Measurements from ENCODE around the gene ADAM21. TPM values are rescaled to one million over a fixed set of nuclear protein-coding genes. Genes with fewer than 3 reads are reported as not detected.
A peak's percentile ranks its signal among the peaks of the same experiment; 100 is the strongest.
"Not testable (repeated sequence)": the region's sequence is repeated elsewhere in the genome, so short reads cannot be mapped to it uniquely, and the experiment has no call there.

ADAM21 gene
- 0.18 TPM for polyA plus RNA-seq

DNA sequence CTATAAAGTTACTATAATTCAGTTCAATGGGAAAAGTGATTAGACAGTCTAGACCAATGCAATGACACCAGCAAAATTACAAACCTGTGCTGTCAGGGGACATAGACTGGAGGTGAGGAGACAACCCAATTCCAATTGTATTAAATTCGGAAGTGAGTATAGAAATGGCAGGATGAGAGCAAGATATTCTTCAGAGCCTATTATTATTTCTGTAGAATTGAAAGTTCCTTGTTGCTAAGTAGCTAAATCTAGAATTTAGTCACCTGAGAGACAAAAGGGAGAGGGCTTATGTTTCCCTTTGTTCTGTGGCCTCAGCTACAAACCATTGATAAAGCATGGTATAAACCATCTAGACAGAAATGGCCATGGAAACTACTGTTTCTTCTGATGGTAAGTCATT lies at the start of gene ADAM21:
Gene ADAM21, plus strand, starts transcription at position 301 of the 400 bp plus-strand sequence. CDS start 5,326 bp downstream, outside the sequence.
- Mint-ChIP-seq H3K36me3 (no peaks in the 10 kb centered on the region), H3K4me1 (no peaks in the 10 kb centered on the region), H3K4me3 (no peak within 1 kb of the TSS), H3K27ac (no peak within 1 kb of the TSS), H3K9me3 (peaks cover 0 to 2% (median 0%) of the 10 kb centered on the region in 3 donors), H3K27me3 (no peaks in the 10 kb centered on the region)

DNA sequence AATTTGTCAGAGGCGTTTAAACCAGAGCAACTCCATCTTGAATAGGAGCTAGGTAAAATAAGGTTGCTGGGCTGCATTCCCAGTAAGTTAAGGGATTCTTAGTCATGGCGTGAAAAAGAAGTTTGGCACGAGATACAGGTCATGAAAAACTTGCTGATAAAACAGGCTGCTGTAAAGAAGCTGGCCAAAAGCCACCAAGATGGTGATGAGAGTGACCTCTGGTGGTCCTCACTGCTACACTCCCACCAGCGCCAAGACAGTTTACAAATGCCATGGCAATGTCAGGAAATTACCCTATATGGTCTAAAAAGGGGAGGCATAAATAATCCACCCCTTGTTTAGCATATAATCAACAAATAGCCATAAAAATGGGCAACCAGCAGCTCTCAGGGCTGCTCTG lies 48.6 kb upstream of the ADAM21 start:
- not testable (repeated sequence) for H3K27me3 Mint-ChIP-seq, H3K36me3 Mint-ChIP-seq, H3K27ac Mint-ChIP-seq, H3K4me3 Mint-ChIP-seq, H3K9me3 Mint-ChIP-seq
- peaks cover 4 to 16% (median 11%) of the 10 kb centered on the region in 3 donors for H3K4me1 Mint-ChIP-seq

DNA sequence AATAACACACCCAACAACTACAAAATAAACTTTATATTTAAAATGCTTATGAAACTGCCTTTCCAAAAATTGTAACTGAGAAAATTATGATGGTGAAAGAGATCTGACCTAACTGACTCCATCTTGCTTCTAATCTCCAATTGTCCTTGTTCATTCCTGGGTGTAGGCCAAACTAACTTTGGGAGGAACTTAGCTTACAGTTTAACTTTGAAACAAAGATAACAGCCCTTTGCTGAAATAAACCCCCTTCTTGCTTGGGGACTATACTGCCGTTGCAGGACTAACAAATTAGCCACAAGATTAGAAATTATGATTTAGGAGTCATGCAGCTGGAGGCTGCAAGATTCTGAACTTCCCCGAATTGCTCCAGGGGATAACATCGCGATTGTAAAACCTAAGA lies 45.8 kb upstream of the ADAM21 start:
- Mint-ChIP-seq H3K4me3 (peak overlapping the region in 1 of 4 donors; percentile 23), H3K4me1 (peaks cover 4 to 16% (median 13%) of the 10 kb centered on the region in 3 donors)
- not testable (repeated sequence) for H3K27ac Mint-ChIP-seq, H3K36me3 Mint-ChIP-seq, H3K27me3 Mint-ChIP-seq, H3K9me3 Mint-ChIP-seq

- Mint-ChIP-seq H3K4me3 (no peak overlapping the region), H3K36me3 (peaks cover 5% of the 10 kb centered on the region), H3K27ac (peak overlapping the region in 1 of 3 donors; percentile 9), H3K9me3 (no peaks in the 10 kb centered on the region), H3K4me1 (peaks cover 4 to 22% (median 17%) of the 10 kb centered on the region in 3 donors), H3K27me3 (no peaks in the 10 kb centered on the region)
These were observed 44.4 kb upstream of the ADAM21 start for GRCh38 chr14:70407621-70408020.

DNA sequence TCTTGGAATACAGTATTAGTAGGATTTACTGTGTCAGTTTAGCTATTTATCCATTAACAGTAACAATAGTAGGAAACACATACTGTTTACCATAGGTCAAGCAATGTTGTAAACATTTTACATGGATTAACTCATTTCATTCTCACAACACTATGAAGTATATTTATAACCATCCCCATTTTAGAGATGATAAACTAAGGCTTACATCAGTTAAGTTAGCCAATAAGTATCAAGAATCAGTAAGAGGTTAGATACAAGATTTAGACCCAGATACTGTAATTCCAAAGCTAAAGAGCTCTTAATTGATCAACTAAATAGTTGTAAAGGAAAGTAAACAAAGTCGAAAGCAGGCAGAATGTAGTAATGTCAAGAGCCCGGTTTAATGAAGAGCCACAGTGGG lies 36.2 kb upstream of the ADAM21 start:
- H3K4me1 Mint-ChIP-seq, result peaks cover 17 to 27% (median 26%) of the 10 kb centered on the region in 3 donors

DNA sequence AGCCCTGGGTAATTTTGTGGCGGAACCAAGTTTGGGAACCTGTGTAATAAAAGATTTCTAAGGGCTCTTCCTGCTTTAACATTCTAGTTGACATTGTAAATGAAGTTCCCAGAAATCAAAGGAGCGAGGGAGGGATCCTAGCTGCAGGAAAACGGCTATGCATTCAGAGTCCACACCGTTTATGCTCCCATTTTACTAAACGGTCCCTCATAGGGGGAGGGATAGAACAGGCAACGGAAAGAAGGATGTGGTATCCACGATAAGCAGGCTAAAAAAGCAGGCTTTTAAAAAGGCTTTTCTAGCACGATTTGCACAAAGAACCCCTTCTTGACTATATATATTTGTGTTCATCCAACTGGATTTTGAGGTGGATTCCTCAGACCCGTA lies 35.6 kb upstream of the ADAM21 start:
- H3K27me3 Mint-ChIP-seq, result no peaks in the 10 kb centered on the region
- peaks cover 17 to 27% (median 26%) of the 10 kb centered on the region in 3 donors for H3K4me1 Mint-ChIP-seq

More for the DNA sequence above, 36.2 kb upstream of the ADAM21 start:
- no peaks in the 10 kb centered on the region for H3K9me3 Mint-ChIP-seq
- H3K36me3 Mint-ChIP-seq, result peaks cover 3% of the 10 kb centered on the region
- peak overlapping the region in 1 of 3 donors; percentile 31 for H3K27ac Mint-ChIP-seq
- no peaks in the 10 kb centered on the region for H3K27me3 Mint-ChIP-seq
- peak overlapping the region; percentile 75 to 96 (median 89) for H3K4me3 Mint-ChIP-seq

GRCh38 chr14:70416725-70417349 lies 35.1 kb upstream of the ADAM21 start, which contains the start of gene SYNJ2BP:
SYNJ2BP (minus strand) TSS chr14:70417090; CDS start chr14:70416963, 127 bp downstream.
- Mint-ChIP-seq H3K9me3 (no peaks in the 10 kb centered on the region), H3K27ac (peak within 1 kb of the TSS; percentile 34 to 99 (median 91)), H3K4me3 (peak within 1 kb of the TSS; percentile 96 to 100 (median 96)), H3K27me3 (no peaks in the 10 kb centered on the region), H3K4me1 (peaks cover 17 to 22% (median 21%) of the 10 kb centered on the region in 3 donors), H3K36me3 (peaks cover 3% of the 10 kb centered on the region)

More for the DNA sequence above, 35.6 kb upstream of the ADAM21 start:
- Mint-ChIP-seq H3K27ac (peak overlapping the region in 2 of 3 donors; percentile 91 to 99), H3K36me3 (peaks cover 3% of the 10 kb centered on the region), H3K9me3 (no peaks in the 10 kb centered on the region), H3K4me3 (peak overlapping the region; percentile 96 to 100 (median 96))

DNA sequence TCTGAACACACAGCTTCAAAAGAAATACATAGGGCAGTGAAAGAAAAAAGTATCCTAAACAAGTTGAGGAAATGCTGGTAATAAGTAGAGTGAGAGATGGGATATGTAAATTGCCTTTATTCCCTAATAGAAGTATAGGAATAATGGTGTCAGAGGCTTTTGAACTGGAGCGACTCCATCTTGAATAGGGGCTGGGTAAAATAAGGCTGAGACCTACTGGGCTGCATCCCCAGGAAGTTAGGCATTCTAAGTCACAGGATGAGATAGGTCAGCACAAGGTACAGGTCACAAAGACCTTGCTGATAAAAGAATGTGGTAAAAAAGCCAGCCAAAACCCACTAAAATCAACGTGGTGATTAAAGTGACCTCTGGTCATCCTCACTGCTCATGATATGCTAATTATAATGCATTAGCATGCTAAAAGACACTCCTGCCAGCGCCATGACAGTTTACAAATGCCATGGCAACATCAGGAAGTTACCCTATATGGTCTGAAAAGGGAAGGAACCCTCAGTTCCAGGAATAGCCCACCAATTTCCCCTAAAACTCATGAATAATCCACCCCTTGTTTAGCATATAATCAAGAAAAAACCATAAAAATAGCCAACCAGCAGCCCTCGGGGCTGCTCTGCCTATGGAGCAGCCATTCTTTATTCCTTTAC lies 32.6 kb upstream of the ADAM21 start:
- H3K9me3 Mint-ChIP-seq, H3K27ac Mint-ChIP-seq, H3K27me3 Mint-ChIP-seq, H3K36me3 Mint-ChIP-seq: not testable (repeated sequence)
- H3K4me1 Mint-ChIP-seq, result peaks cover 16 to 20% (median 17%) of the 10 kb centered on the region in 3 donors
- H3K4me3 Mint-ChIP-seq, result peak overlapping the region in 2 of 4 donors; percentile 12 to 56

- peaks cover 3% of the 10 kb centered on the region for H3K36me3 Mint-ChIP-seq
- no peaks in the 10 kb centered on the region for H3K4me1 Mint-ChIP-seq
- H3K27ac Mint-ChIP-seq, result no peak overlapping the region
- no peaks in the 10 kb centered on the region for H3K27me3 Mint-ChIP-seq
- peaks cover 0 to 2% (median 1%) of the 10 kb centered on the region in 3 donors for H3K9me3 Mint-ChIP-seq
- no peak overlapping the region for H3K4me3 Mint-ChIP-seq
These were observed 29.4 kb upstream of the ADAM21 start for GRCh38 chr14:70422538-70422937.

- Mint-ChIP-seq H3K4me1 (no peaks in the 10 kb centered on the region), H3K27me3 (no peaks in the 10 kb centered on the region), H3K36me3 (no peaks in the 10 kb centered on the region)
These were observed 26.6 kb upstream of the ADAM21 start for GRCh38 chr14:70425354-70425753.

DNA sequence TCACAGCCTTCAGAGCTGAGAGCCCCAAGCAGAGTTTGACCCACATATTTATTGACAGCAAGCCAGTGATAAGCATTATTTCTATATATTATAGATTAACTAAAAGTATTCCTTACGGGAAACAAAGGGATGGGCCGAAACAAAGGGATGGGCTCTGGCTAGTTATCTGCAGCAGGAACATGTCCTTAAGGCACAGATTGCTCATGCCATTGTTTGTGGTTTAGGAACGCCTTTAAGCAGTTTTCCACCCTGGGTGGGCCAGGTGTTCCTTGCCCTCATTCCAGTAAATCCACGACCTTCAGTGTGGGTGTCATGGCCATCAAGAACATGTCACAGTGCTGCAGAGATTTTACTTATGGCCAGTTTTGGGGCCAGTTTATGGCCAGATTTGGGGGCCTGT lies 25.4 kb upstream of the ADAM21 start:
- H3K4me3 Mint-ChIP-seq, H3K4me1 Mint-ChIP-seq, H3K27ac Mint-ChIP-seq, H3K36me3 Mint-ChIP-seq, H3K27me3 Mint-ChIP-seq: not testable (repeated sequence)
- peaks cover 3 to 19% (median 9%) of the 10 kb centered on the region in 3 donors for H3K9me3 Mint-ChIP-seq

More at GRCh38 chr14:70425354-70425753, 26.6 kb upstream of the ADAM21 start:
- peaks cover 3 to 8% (median 4%) of the 10 kb centered on the region in 3 donors for H3K9me3 Mint-ChIP-seq
- H3K27ac Mint-ChIP-seq, result no peak overlapping the region
- no peak overlapping the region for H3K4me3 Mint-ChIP-seq

DNA sequence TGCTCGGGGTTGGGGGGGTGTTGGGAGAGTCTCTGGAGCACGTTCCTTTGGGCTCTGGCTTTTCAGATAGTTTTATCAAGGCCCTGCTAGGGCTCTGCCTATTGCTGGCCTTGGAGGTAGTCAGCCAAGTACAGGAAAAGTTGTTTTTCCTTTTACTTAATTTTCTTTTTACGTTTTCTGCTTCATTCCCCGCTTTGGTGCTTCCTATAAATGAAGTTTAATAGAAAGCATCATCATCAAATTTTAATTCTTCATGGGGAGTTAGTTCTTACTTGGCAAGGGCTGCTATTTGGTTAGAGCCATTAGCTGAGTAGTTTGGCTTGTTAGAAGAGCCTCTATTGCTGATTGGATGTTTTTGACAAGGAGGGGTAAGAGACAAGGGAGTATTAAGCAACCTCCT lies 15.1 kb upstream of the ADAM21 start:
- H3K27ac Mint-ChIP-seq, result no peak overlapping the region
- no peak overlapping the region for H3K4me3 Mint-ChIP-seq
- H3K36me3 Mint-ChIP-seq, result peaks cover 1% of the 10 kb centered on the region
- peaks cover 12 to 42% (median 23%) of the 10 kb centered on the region in 3 donors for H3K9me3 Mint-ChIP-seq
- no peaks in the 10 kb centered on the region for H3K4me1 Mint-ChIP-seq
- H3K27me3 Mint-ChIP-seq, result peaks cover 4% of the 10 kb centered on the region

- Mint-ChIP-seq H3K9me3 (peaks cover 6 to 32% (median 26%) of the 10 kb centered on the region in 3 donors), H3K4me1 (peaks cover 0 to 1% (median 0%) of the 10 kb centered on the region in 3 donors), H3K27ac (no peak overlapping the region), H3K36me3 (peaks cover 3% of the 10 kb centered on the region), H3K4me3 (no peak overlapping the region), H3K27me3 (peaks cover 2% of the 10 kb centered on the region)
These were observed 10.3 kb upstream of the ADAM21 start for GRCh38 chr14:70441641-70442040.

DNA sequence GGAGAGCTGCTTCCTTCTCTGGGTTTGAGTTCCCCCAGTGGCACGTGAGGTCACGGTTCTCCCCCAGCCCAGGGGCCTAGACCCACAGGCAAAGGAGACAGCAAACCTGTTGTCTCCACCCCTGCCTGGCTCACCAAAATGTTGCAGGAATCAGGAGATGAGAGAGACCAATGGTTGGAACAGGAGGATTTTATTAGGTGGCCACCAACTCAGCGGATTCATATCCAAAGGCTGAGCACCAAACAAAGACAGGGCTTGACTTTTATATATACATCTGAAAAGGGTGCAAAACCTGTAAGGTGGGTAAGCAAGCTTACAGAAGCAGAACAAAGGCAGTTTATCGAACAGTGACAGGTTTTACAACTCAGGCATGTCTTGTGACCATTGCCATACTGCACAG lies 9.2 kb upstream of the ADAM21 start:
- Mint-ChIP-seq H3K27me3 (peaks cover 2% of the 10 kb centered on the region), H3K4me3 (no peak overlapping the region), H3K27ac (no peak overlapping the region), H3K36me3 (peaks cover 3% of the 10 kb centered on the region), H3K9me3 (peaks cover 6 to 24% (median 21%) of the 10 kb centered on the region in 3 donors), H3K4me1 (peaks cover 0 to 1% (median 0%) of the 10 kb centered on the region in 3 donors)

DNA sequence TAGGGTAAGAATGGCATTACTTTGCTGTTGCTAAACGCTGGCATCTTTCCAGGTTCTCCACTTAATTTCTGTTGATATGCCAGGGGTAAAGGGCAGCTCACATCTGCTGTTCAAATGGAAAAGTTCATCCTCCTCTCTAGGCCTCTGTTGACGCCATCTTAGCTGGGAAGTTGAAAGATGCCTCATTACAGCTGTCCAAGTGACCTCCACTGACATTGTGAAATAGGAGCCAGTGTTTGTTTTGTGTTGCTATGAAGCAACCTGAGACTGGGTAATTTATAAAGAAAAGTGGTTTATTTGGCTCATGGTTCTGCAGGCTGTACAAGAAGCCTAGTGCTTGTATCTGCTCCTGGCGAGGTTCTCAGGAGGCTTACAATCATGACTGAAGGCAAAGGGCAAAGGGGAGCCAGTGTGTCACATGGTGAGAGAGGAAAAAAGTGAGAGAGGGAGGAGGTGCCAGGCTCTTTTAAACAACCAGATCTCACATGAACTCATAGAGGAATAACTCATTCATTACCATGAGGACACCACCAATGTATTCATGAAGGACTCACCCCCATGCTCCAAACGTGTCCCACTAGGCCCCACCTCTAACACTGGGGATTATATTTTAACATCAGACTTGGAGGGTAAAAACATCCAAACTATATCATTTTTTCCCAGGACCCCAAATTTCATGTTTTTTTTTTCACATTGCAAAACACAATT lies 3.2 kb upstream of the ADAM21 start:
- H3K9me3 Mint-ChIP-seq, result peaks cover 2 to 12% (median 5%) of the 10 kb centered on the region in 3 donors

More for the DNA sequence above, 3.2 kb upstream of the ADAM21 start:
- H3K4me1 Mint-ChIP-seq, result no peaks in the 10 kb centered on the region
- H3K36me3 Mint-ChIP-seq, result peaks cover 2% of the 10 kb centered on the region
- no peak overlapping the region for H3K27ac Mint-ChIP-seq
- H3K27me3 Mint-ChIP-seq, result no peaks in the 10 kb centered on the region
- no peak overlapping the region for H3K4me3 Mint-ChIP-seq
